Ascending aorta (tissue), 2 donors: ENCODE results near the gene GJA8. TPM values are rescaled to one million over a fixed set of nuclear protein-coding genes. Genes with fewer than 3 reads are reported as not detected.
A peak's percentile ranks its signal among the peaks of the same experiment; 100 is the strongest.
"Not testable (repeated sequence)": the region's sequence is repeated elsewhere in the genome, so short reads cannot be mapped to it uniquely, and the experiment has no call there.

Experiments
- DNase-seq, 2 donors: peaks; one replicate each; pipeline ENCODE4 v3.0.0-alpha.2; 2019; ENCODE audit warnings: low spot score in 2 of 2
- H3K27ac ChIP-seq, 2 donors: fragments of 200-600 bp; sonication (generic); one replicate each; pipeline ENCODE4 v1.5.1; 2016 to 2017; ENCODE audit warnings: mild to moderate bottlenecking in 1 of 2
- H3K27me3 ChIP-seq: fragments of 200-600 bp; sonication (generic); one replicate; pipeline ENCODE4 v1.5.1; 2017
- H3K36me3 ChIP-seq, 2 donors: fragments of 200-600 bp; sonication (generic); one replicate each; pipeline ENCODE4 v1.5.1; 2016
- H3K4me1 ChIP-seq, 2 donors: fragments of 200-600 bp; sonication (generic); one replicate each; pipeline ENCODE4 v1.5.1; 2016 to 2017; ENCODE audit warnings: mild to moderate bottlenecking in 1 of 2
- H3K4me3 ChIP-seq, 2 donors: fragments of 200-600 bp; sonication (generic); one replicate each; pipeline ENCODE4 v1.5.1; 2016 to 2017; ENCODE audit warnings: mild to moderate bottlenecking in 1 of 2
- H3K9me3 ChIP-seq, 2 donors: fragments of 200-600 bp; sonication (generic); one replicate each; pipeline ENCODE4 v1.5.1; 2016
- CTCF ChIP-seq, 3 experiments: fragments of 200-600 bp in 2 of 3; fragments of 450-650 bp in 1 of 3; sonication (generic) in 2 of 3; IDR thresholded peaks; one replicate each; pipeline ENCODE4 v1.5.1; 2016 to 2019; ENCODE audit warnings: antibody characterized with exemption in 3 of 3, mild to moderate bottlenecking in 1 of 3, moderate library complexity in 1 of 3
- intact Hi-C: fragments of 100-400 bp; cut with DNase I; formaldehyde crosslinking; loops from one replicate; pipeline ENCODE4 v1.15.1; 2023
- total RNA-seq: library from RNA; depleted of rRNA; stranded (reverse); fragments of >200 nt; gene quantifications from one replicate; pipeline ENCODE4 v1.1.0, GENCODE V29; 2016

Gene GJA8
- total RNA-seq, 1 donor from 2014 or later = not detected

- TF ChIP-seq CTCF (IDR thresholded peaks at IDR 0.05) = no peak
- H3K4me1 ChIP-seq = no peaks in the 10 kb centered on the region
- H3K27me3 ChIP-seq = no peaks in the 10 kb centered on the region
- H3K27ac ChIP-seq = no peak overlapping the region
- intact Hi-C loops = no loop called here
- H3K36me3 ChIP-seq = no peaks in the 10 kb centered on the region
- DNase-seq = no peak
- H3K4me3 ChIP-seq = no peak overlapping the region
- no peaks in the 10 kb centered on the region for H3K9me3 ChIP-seq
Measured at GRCh38 chr1:147912553-147912952, 10.0 kb downstream of the GJA8 start.

- Histone ChIP-seq H3K36me3 (no peaks in the 10 kb centered on the region), H3K27me3 (no peaks in the 10 kb centered on the region), H3K4me1 (no peaks in the 10 kb centered on the region), H3K4me3 (no peak overlapping the region), H3K9me3 (no peaks in the 10 kb centered on the region), H3K27ac (no peak overlapping the region)
- no peak for TF ChIP-seq CTCF (IDR thresholded peaks at IDR 0.05)
- DNase-seq = no peak
- intact Hi-C loops = no loop called here
Measured at GRCh38 chr1:147913362-147913942, 10.9 kb downstream of the GJA8 start.

GRCh38 chr1:147919896-147920295 lies 17.3 kb downstream of the GJA8 start:
- intact Hi-C loops = no loop called here
- Histone ChIP-seq H3K27ac (no peak overlapping the region), H3K4me1 (no peaks in the 10 kb centered on the region), H3K4me3 (no peak overlapping the region), H3K9me3 (no peaks in the 10 kb centered on the region), H3K27me3 (no peaks in the 10 kb centered on the region), H3K36me3 (no peaks in the 10 kb centered on the region)
- DNase-seq = no peak
- no peak for TF ChIP-seq CTCF (IDR thresholded peaks at IDR 0.05)

- Histone ChIP-seq H3K4me1 (peaks cover 0 to 3% of the 10 kb centered on the region in 2 donors), H3K9me3 (no peaks in the 10 kb centered on the region), H3K36me3 (no peaks in the 10 kb centered on the region), H3K27ac (no peak overlapping the region), H3K4me3 (no peak overlapping the region), H3K27me3 (no peaks in the 10 kb centered on the region)
- intact Hi-C loops = no loop called here
- TF ChIP-seq CTCF (IDR thresholded peaks at IDR 0.05) = no peak
- DNase-seq = no peak
Measured at GRCh38 chr1:147924813-147925212, 22.2 kb downstream of the GJA8 start.

GRCh38 chr1:147927215-147927614 lies 24.6 kb downstream of the GJA8 start:
- H3K27ac ChIP-seq, H3K36me3 ChIP-seq, intact Hi-C loops, DNase-seq, H3K4me3 ChIP-seq, H3K9me3 ChIP-seq, H3K4me1 ChIP-seq, H3K27me3 ChIP-seq: not testable (repeated sequence)

- H3K27ac ChIP-seq, H3K27me3 ChIP-seq, H3K9me3 ChIP-seq, intact Hi-C loops, H3K36me3 ChIP-seq, H3K4me3 ChIP-seq, DNase-seq, H3K4me1 ChIP-seq: not testable (repeated sequence)
Measured at GRCh38 chr1:147927689-147928088, 25.1 kb downstream of the GJA8 start.

GRCh38 chr1:147928236-147929132 lies 25.9 kb downstream of the GJA8 start, which contains the start of gene GPR89B:
Gene GPR89B (plus strand): TSS chr1:147928420. CDS start chr1:147928537, 117 bp downstream.
- H3K27me3 ChIP-seq, H3K9me3 ChIP-seq, H3K4me1 ChIP-seq, H3K36me3 ChIP-seq, intact Hi-C loops: not testable (repeated sequence)
- Histone ChIP-seq H3K27ac (peak within 1 kb of the TSS; percentile 88), H3K4me3 (peak within 1 kb of the TSS; percentile 86 to 97)
- peak; percentile 72 to 88 for DNase-seq

GRCh38 chr1:147931137-147931536 lies 28.5 kb downstream of the GJA8 start:
- H3K27ac ChIP-seq, H3K4me1 ChIP-seq, H3K36me3 ChIP-seq, H3K9me3 ChIP-seq, DNase-seq, H3K4me3 ChIP-seq, H3K27me3 ChIP-seq, intact Hi-C loops: not testable (repeated sequence)

- H3K4me1 ChIP-seq, H3K36me3 ChIP-seq, H3K4me3 ChIP-seq, H3K9me3 ChIP-seq, H3K27me3 ChIP-seq, intact Hi-C loops, H3K27ac ChIP-seq, DNase-seq: not testable (repeated sequence)
Measured at GRCh38 chr1:147935296-147935695, 32.7 kb downstream of the GJA8 start.

- intact Hi-C loops, H3K27ac ChIP-seq, H3K36me3 ChIP-seq, DNase-seq, H3K4me3 ChIP-seq, H3K4me1 ChIP-seq, H3K27me3 ChIP-seq, H3K9me3 ChIP-seq: not testable (repeated sequence)
Measured at GRCh38 chr1:147940456-147940855, 37.9 kb downstream of the GJA8 start.
